Upper lobe of left lung (tissue), 4 donors: Measurements from ENCODE around the gene LYZL6.

Experiments used
- CTCF ChIP-seq, 6 experiments: fragments of 450-650 bp in 4 of 6; fragments of 200-600 bp in 2 of 6; sonication (generic) in 2 of 6; IDR thresholded peaks; one replicate each; pipeline ENCODE4 v1.5.1; 2016 to 2019; ENCODE audit warnings: antibody characterized with exemption in 6 of 6
- POLR2A ChIP-seq, 4 donors: fragments of 450-650 bp; IDR thresholded peaks; one replicate each; pipeline ENCODE4 v1.5.1; 2016 to 2017; ENCODE audit warnings: antibody characterized with exemption in 4 of 4, mild to moderate bottlenecking in 2 of 4

- TF ChIP-seq POLR2A (IDR thresholded peaks at IDR 0.05) (no peak), CTCF (IDR thresholded peaks at IDR 0.05) (no peak)
These were observed 36.4 kb downstream of the LYZL6 start for GRCh38 chr17:35906926-35907637.
